HEK293T (cell line): Measurements from ENCODE around the gene SPAAR.

ENCODE experiments used
- ARNT ChIP-seq: fragments of 450-650 bp; IDR thresholded peaks from 2 replicates; pipeline ENCODE4 v1.6.1; 2017; ENCODE audit warnings: mild to moderate bottlenecking
- BHLHE40 ChIP-seq: fragments of 450-650 bp; IDR thresholded peaks from 2 replicates; pipeline ENCODE4 v1.6.1; 2016; ENCODE audit warnings: mild to moderate bottlenecking, moderate library complexity, borderline replicate concordance
- FOXM1 ChIP-seq: fragments of 450-650 bp; IDR thresholded peaks from 2 replicates; pipeline ENCODE4 v1.6.1; 2017; ENCODE audit warnings: mild to moderate bottlenecking, borderline replicate concordance
- HDGF ChIP-seq: fragments of 450-650 bp; IDR thresholded peaks from 2 replicates; pipeline ENCODE4 v1.6.1; 2017; ENCODE audit warnings: antibody characterized with exemption, borderline replicate concordance
- NFRKB ChIP-seq: fragments of 450-650 bp; IDR thresholded peaks from 2 replicates; pipeline ENCODE4 v1.6.1; 2016; ENCODE audit warnings: mild to moderate bottlenecking, moderate library complexity

DNA sequence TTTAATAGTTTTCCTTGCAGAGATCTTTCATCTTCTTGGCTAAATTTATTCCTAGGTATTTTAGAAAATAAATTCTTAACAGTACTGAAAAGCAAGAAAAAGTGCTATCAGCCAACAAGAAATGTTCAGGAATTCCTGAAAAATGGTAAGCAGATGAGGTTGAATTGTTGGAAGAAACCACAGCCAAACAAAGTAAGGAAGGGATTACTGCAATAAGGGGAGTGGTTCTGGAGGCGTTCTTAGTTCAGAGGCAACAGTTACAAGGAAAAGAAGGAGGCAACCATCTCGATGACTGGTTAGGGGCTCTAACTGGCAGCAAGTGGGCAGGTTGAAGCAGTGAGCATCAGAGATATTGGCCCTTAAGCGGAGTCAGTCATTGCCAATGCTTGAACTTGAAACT lies 26.3 kb upstream of the SPAAR start:
- TF ChIP-seq ARNT, result no peak
- no peak for TF ChIP-seq FOXM1
- no peak for TF ChIP-seq NFRKB
- no peak for TF ChIP-seq HDGF
- no peak for TF ChIP-seq BHLHE40
